H1 (cell line): ENCODE measurements around the gene ZFR. TPM values are rescaled to one million over a fixed set of nuclear protein-coding genes. Genes with fewer than 3 reads are reported as not detected.

Source experiments
- CTCF ChIA-PET: fragments of 300-600 bp; sonication (Branson Sonifier 250); formaldehyde crosslinking; loops from one replicate; lab custom pipeline; 2021; ENCODE audit not compliant: partially characterized antibody; lab: Charles Lee
- POLR2A ChIA-PET: fragments of 300-600 bp; sonication (Branson Sonifier 250); formaldehyde crosslinking; loops from one replicate; lab custom pipeline; 2021; ENCODE audit warnings: inconsistent platforms; ENCODE audit not compliant: partially characterized antibody; lab: Charles Lee
- DNase-seq, 2 experiments: peaks; one replicate each; pipeline versions ENCODE4 v3.0.0 to v3.0.0-alpha.2; 2010 to 2022; ENCODE audit warnings: low spot score in 2 of 2, low read depth in 1 of 2, mixed read lengths in 1 of 2
- FAIRE-seq: peaks from 2 replicates; lab custom pipeline; 2011; peaks lifted over from hg19 to GRCh38; lab: Jason Lieb, UNC
- H2AFZ ChIP-seq: 2 replicates; pipeline ENCODE4 v1.8.1; 2012; ENCODE audit warnings: low read length, inconsistent platforms
- H2AK5ac ChIP-seq: 2 replicates; pipeline ENCODE4 v1.6.1; 2013; ENCODE audit warnings: low read depth, low read length
- H2BK120ac ChIP-seq: replicated peaks from 2 replicates; pipeline ENCODE3; 2013; ENCODE audit warnings: low read depth, low read length, inconsistent platforms
- H2BK12ac ChIP-seq: 2 replicates; pipeline ENCODE4 v1.6.1; 2013; ENCODE audit warnings: low read depth, low read length
- H2BK15ac ChIP-seq: 2 replicates; pipeline ENCODE4 v1.6.1; 2013; ENCODE audit warnings: low read length
- H2BK20ac ChIP-seq: 2 replicates; pipeline ENCODE4 v1.6.1; 2013; ENCODE audit warnings: low read length
- H2BK5ac ChIP-seq: 2 replicates; pipeline ENCODE4 v1.6.1; 2013; ENCODE audit warnings: low read depth, low read length
- H3K14ac ChIP-seq: 2 replicates; pipeline ENCODE4 v1.6.1; 2013; ENCODE audit warnings: inconsistent platforms; ENCODE audit not compliant: insufficient read length
- H3K18ac ChIP-seq: 2 replicates; pipeline ENCODE4 v1.6.1; 2013; ENCODE audit warnings: low read length; ENCODE audit errors: extremely low read depth
- H3K23ac ChIP-seq: 2 replicates; pipeline ENCODE4 v1.6.1; 2013; ENCODE audit warnings: inconsistent platforms; ENCODE audit not compliant: insufficient read length
- H3K23me2 ChIP-seq: 2 replicates; pipeline ENCODE4 v1.6.1; 2013; ENCODE audit warnings: low read depth, low read length
- H3K27ac ChIP-seq: 2 replicates; pipeline ENCODE4 v1.6.1; 2011; ENCODE audit warnings: low read depth, low read length, inconsistent platforms
- H3K27me3 ChIP-seq, 4 experiments: replicated peaks in 1 of 4; 1 replicate in 1 of 4; 2 replicates in 3 of 4; pipeline versions ENCODE4 v1.6.1 to v1.8.1; 2011 to 2013; ENCODE audit warnings: low read length in 3 of 4, mild to moderate bottlenecking in 3 of 4, inconsistent platforms in 2 of 4, mixed read lengths in 2 of 4, moderate library complexity in 1 of 4; ENCODE audit not compliant: control insufficient read depth in 3 of 4, insufficient read depth in 3 of 4; ENCODE audit errors: extremely low read depth in 1 of 4
- H3K36me3 ChIP-seq, 4 experiments: 2 replicates each; pipeline versions ENCODE4 v1.6.1 to v1.8.1; 2011 to 2013; ENCODE audit warnings: mild to moderate bottlenecking in 4 of 4, low read length in 3 of 4, moderate library complexity in 2 of 4, control low read depth in 1 of 4, inconsistent platforms in 1 of 4; ENCODE audit not compliant: insufficient read depth in 4 of 4, control insufficient read depth in 2 of 4
- H3K4ac ChIP-seq: replicated peaks from 2 replicates; pipeline ENCODE3; 2013; ENCODE audit warnings: low read length, low read depth, mixed read lengths, inconsistent platforms; ENCODE audit not compliant: insufficient read length
- H3K4me1 ChIP-seq, 4 experiments: replicated peaks in 1 of 4; 1 replicate in 1 of 4; 2 replicates in 3 of 4; pipeline versions ENCODE4 v1.6.1 to v1.8.1; 2011 to 2013; ENCODE audit warnings: low read length in 3 of 4, inconsistent platforms in 2 of 4, mixed read lengths in 1 of 4; ENCODE audit not compliant: insufficient read depth in 4 of 4, control insufficient read depth in 3 of 4
- H3K4me2 ChIP-seq, 2 experiments: 2 replicates each; pipeline versions ENCODE4 v1.6.1 to v1.8.1; 2011 to 2013; ENCODE audit warnings: low read depth in 2 of 2, low read length in 2 of 2, control low read depth in 1 of 2, inconsistent platforms in 1 of 2, mild to moderate bottlenecking in 1 of 2; ENCODE audit not compliant: insufficient read depth in 1 of 2
- H3K4me3 ChIP-seq, 4 experiments: fragments of 200-600, 300-600 bp in 1 of 4; sonication (generic), shearing (Covaris generic), sonication (Bioruptor Twin) in 1 of 4; 2 replicates each; pipeline versions ENCODE4 v1.5.1 to v1.8.1; 2011 to 2016; ENCODE audit warnings: low read length in 4 of 4, low read depth in 3 of 4, control low read depth in 2 of 4, inconsistent platforms in 2 of 4, mild to moderate bottlenecking in 2 of 4, mixed read lengths in 1 of 4, moderate library complexity in 1 of 4; ENCODE audit not compliant: insufficient read depth in 2 of 4; ENCODE audit errors: extremely low read depth in 1 of 4
- H3K56ac ChIP-seq: replicated peaks from 2 replicates; pipeline ENCODE3; 2013; ENCODE audit warnings: low read depth, mild to moderate bottlenecking, mixed read lengths, low read length, inconsistent platforms; ENCODE audit not compliant: insufficient read length
- H3K79me1 ChIP-seq: 2 replicates; pipeline ENCODE4 v1.6.1; 2013; ENCODE audit warnings: low read depth, low read length, control low read depth
- H3K79me2 ChIP-seq, 2 experiments: 2 replicates each; pipeline versions ENCODE4 v1.6.1 to v1.8.1; 2012 to 2013; ENCODE audit warnings: low read length in 2 of 2, mild to moderate bottlenecking in 2 of 2, inconsistent platforms in 1 of 2; ENCODE audit not compliant: insufficient read depth in 2 of 2, control insufficient read depth in 1 of 2
- H3K9ac ChIP-seq, 4 experiments: replicated peaks in 1 of 4; 1 replicate in 1 of 4; 2 replicates in 3 of 4; pipeline versions ENCODE4 v1.6.1 to v1.8.1; 2011 to 2013; ENCODE audit warnings: low read depth in 3 of 4, low read length in 3 of 4, control low read depth in 2 of 4, mild to moderate bottlenecking in 2 of 4, moderate library complexity in 2 of 4, inconsistent platforms in 1 of 4; ENCODE audit errors: extremely low read depth in 1 of 4
- H3K9me3 ChIP-seq, 2 experiments: 2 replicates each; pipeline versions ENCODE4 v1.6.1 to v1.8.1; 2012 to 2013; ENCODE audit warnings: mild to moderate bottlenecking in 2 of 2, moderate library complexity in 2 of 2, control low read depth in 1 of 2, inconsistent platforms in 1 of 2, low read depth in 1 of 2, low read length in 1 of 2, mixed read lengths in 1 of 2; ENCODE audit not compliant: insufficient read depth in 2 of 2
- H4K20me1 ChIP-seq, 2 experiments: replicated peaks in 1 of 2; 2 replicates each; pipeline versions ENCODE3 to v1.8.1; 2011 to 2013; ENCODE audit warnings: inconsistent platforms in 2 of 2, low read length in 2 of 2, mild to moderate bottlenecking in 1 of 2; ENCODE audit not compliant: insufficient read depth in 2 of 2, control insufficient read depth in 1 of 2
- H4K5ac ChIP-seq: 2 replicates; pipeline ENCODE4 v1.6.1; 2013; ENCODE audit warnings: low read length, low read depth, mixed read lengths, inconsistent platforms; ENCODE audit not compliant: insufficient read length
- H4K8ac ChIP-seq: 2 replicates; pipeline ENCODE4 v1.8.0; 2013; ENCODE audit warnings: mild to moderate bottlenecking, moderate library complexity, low read length, inconsistent platforms; ENCODE audit not compliant: insufficient read depth; ENCODE audit errors: extremely low read depth
- H4K91ac ChIP-seq: replicated peaks from 2 replicates; pipeline ENCODE3; 2013; ENCODE audit warnings: low read length, mixed read lengths, inconsistent platforms; ENCODE audit not compliant: insufficient read length
- RAD21 ChIP-seq, 2 experiments: IDR thresholded peaks in 1 of 2; conservative IDR thresholded peaks in 1 of 2; 2 replicates each; pipeline ENCODE4 v1.6.1; 2011; ENCODE audit warnings: low read depth in 2 of 2, low read length in 2 of 2, improper control_type of control experiment in 1 of 2, inconsistent platforms in 1 of 2, mild to moderate bottlenecking in 1 of 2, moderate library complexity in 1 of 2
- TEAD4 ChIP-seq: IDR thresholded peaks from 2 replicates; pipeline ENCODE4 v1.6.1; 2012; ENCODE audit warnings: low read depth, low read length, inconsistent platforms, mixed read lengths
- WGBS, 2 experiments: shearing (Covaris generic) in 1 of 2; methylation state at CpG; one replicate each; pipeline versions ENCODE4 v1.1.6 to v1.1.7; 2013 to 2015; ENCODE audit warnings: low lambda C conversion rate in 2 of 2, mixed read lengths in 2 of 2, inconsistent platforms in 1 of 2, low coverage in 1 of 2, missing lambda C conversion rate in 1 of 2; ENCODE audit not compliant: insufficient replicate concordance in 2 of 2, insufficient coverage in 1 of 2, insufficient read length in 1 of 2; ENCODE audit errors: extremely low coverage in 1 of 2, missing lambda C conversion rate in 1 of 2; 5-methylcytosine and 5-hydroxymethylcytosine counted together
- polyA plus RNA-seq, 7 experiments: library from polyadenylated mRNA; depleted of rRNA in 3 of 7; stranded (reverse) in 5 of 7; unstranded in 2 of 7; fragments of >200 nt in 5 of 7; fragments of 200-250 nt in 2 of 7; gene quantifications; 1 replicate in 5 of 7; 2 replicates in 1 of 7; 4 replicates in 1 of 7; pipeline versions ENCODE4 v1.2.1 to v1.2.3, GENCODE V29; 2011 to 2013; ENCODE audit warnings: missing spikeins in 2 of 7, mixed read lengths in 2 of 7
- total RNA-seq: library from RNA; stranded (reverse); fragmentation: NEBNext Ultra II Directional; extraction: Animal tissue kit (Norgen Biotek cat#: 25700); gene quantifications from 2 replicates; pipeline ENCODE4 v1.2.1, GENCODE V29; 2021

Gene ZFR
- total and polyA plus RNA-seq, 2 of the 8 experiments (the other 6 are each of a cell fraction or from before 2014, with no cell fraction given) = 68.8 to 92.7 TPM

GRCh38 chr5:32465076-32465475 is 20.5 kb upstream of the ZFR start:
- Histone ChIP-seq H2BK12ac (no peak overlapping the region), H3K27ac (no peak overlapping the region), H2AK5ac (no peak overlapping the region), H2BK15ac (no peak overlapping the region), H3K9me3 (no peaks in the 10 kb centered on the region), H3K4ac (no peak overlapping the region), H4K8ac (no peak overlapping the region), H2BK20ac (no peak overlapping the region), H3K4me1 (no peaks in the 10 kb centered on the region), H3K4me2 (no peak overlapping the region), H2BK5ac (no peak overlapping the region), H3K4me3 (no peak overlapping the region), H4K5ac (no peak overlapping the region), H3K36me3 (no peaks in the 10 kb centered on the region), H3K18ac (no peak overlapping the region), H4K91ac (no peak overlapping the region), H2BK120ac (no peak overlapping the region), H3K56ac (no peak overlapping the region), H2AFZ (no peak overlapping the region), H3K14ac (no peak overlapping the region), H3K23ac (no peak overlapping the region), H3K9ac (no peak overlapping the region), H4K20me1 (no peaks in the 10 kb centered on the region), H3K79me2 (no peaks in the 10 kb centered on the region), H3K27me3 (no peaks in the 10 kb centered on the region), H3K23me2 (no peaks in the 10 kb centered on the region), H3K79me1 (no peaks in the 10 kb centered on the region)
- ChIA-PET POLR2A (no interaction called here), CTCF (interaction anchor here (0.8 to 3.2 kb wide), 9 partner anchors 10 to 125 kb away, joined by 3 to 13 read pairs (median 3); no protein-coding TSS in a partner anchor)
- 78% methylated on average over 2 of the region's 2 CpGs; no CpG with 5 or more reads in 1 of the 2 experiments for WGBS, 2 experiments
- no peak for DNase-seq
- FAIRE-seq = no peak
- TF ChIP-seq TEAD4 (no peak), RAD21 (IDR thresholded peaks at IDR 0.05 in 1 of 2, conservative IDR thresholded peaks at IDR 0.05 in 1 of 2; ENCODE audit: low read depth in 2 of 2, low read length in 2 of 2) (peak; percentile 20 to 43; a peak in 3 of 4 replicates)
